MM.1S (cell line): ENCODE measurements around the gene ACAA2.

Source experiments
- DNase-seq: peaks from one replicate; pipeline ENCODE4 v3.0.0-alpha.2; 2015
- H2AFZ ChIP-seq: fragments of 300-600 bp; sonication (generic); 2 replicates; pipeline ENCODE4 v1.6.0; 2016; ENCODE audit warnings: antibody characterized with exemption, low read length
- H3F3A ChIP-seq: fragments of 300-600 bp; sonication (generic); 2 replicates; pipeline ENCODE4 v1.6.1; 2016; ENCODE audit warnings: mild to moderate bottlenecking, antibody characterized with exemption, low read length, moderate library complexity, mixed read lengths; ENCODE audit not compliant: insufficient read depth
- H3K27ac ChIP-seq: fragments of 300-600 bp; sonication (generic); 2 replicates; pipeline ENCODE4 v1.5.1; 2016; ENCODE audit warnings: mild to moderate bottlenecking, low read length
- H3K27me3 ChIP-seq: fragments of 300-600 bp; sonication (generic); replicated peaks from 2 replicates; pipeline ENCODE4 v1.6.0; 2016; ENCODE audit warnings: low read length; ENCODE audit not compliant: insufficient read depth
- H3K36me3 ChIP-seq: fragments of 300-600 bp; sonication (generic); replicated peaks from 2 replicates; pipeline ENCODE4 v1.6.1; 2016; ENCODE audit warnings: mild to moderate bottlenecking, low read length, mixed read lengths; ENCODE audit not compliant: insufficient read depth
- H3K4me1 ChIP-seq: fragments of 300-600 bp; sonication (generic); 2 replicates; pipeline ENCODE4 v1.6.1; 2016; ENCODE audit warnings: low read length, mixed read lengths
- H3K4me2 ChIP-seq: fragments of 300-600 bp; sonication (generic); 2 replicates; pipeline ENCODE4 v1.6.0; 2016; ENCODE audit warnings: low read depth, low read length
- H3K4me3 ChIP-seq: fragments of 300-600 bp; sonication (generic); 2 replicates; pipeline ENCODE4 v1.5.1; 2016; ENCODE audit warnings: low read length, mixed read lengths
- H3K79me2 ChIP-seq: fragments of 300-600 bp; sonication (generic); 2 replicates; pipeline ENCODE4 v1.6.1; 2016; ENCODE audit warnings: mixed run types, low read length, mixed read lengths
- H3K9ac ChIP-seq: fragments of 300-600 bp; sonication (generic); 2 replicates; pipeline ENCODE4 v1.6.1; 2016; ENCODE audit warnings: low read length, mixed read lengths
- H3K9me2 ChIP-seq: fragments of 300-600 bp; sonication (generic); replicated peaks from 2 replicates; pipeline ENCODE4 v1.6.1; 2016; ENCODE audit warnings: mild to moderate bottlenecking, low read length, mixed read lengths; ENCODE audit not compliant: insufficient read depth
- H3K9me3 ChIP-seq: fragments of 300-600 bp; sonication (generic); replicated peaks from 2 replicates; pipeline ENCODE4 v1.6.1; 2016; ENCODE audit warnings: mild to moderate bottlenecking, low read length, mixed read lengths; ENCODE audit not compliant: insufficient read depth
- H4K20me1 ChIP-seq: fragments of 300-600 bp; sonication (generic); 2 replicates; pipeline ENCODE4 v1.6.1; 2016; ENCODE audit warnings: mild to moderate bottlenecking, low read length, moderate library complexity, mixed read lengths; ENCODE audit not compliant: insufficient read depth
- EZH2 ChIP-seq: fragments of 300-600 bp; sonication (generic); optimal IDR thresholded peaks from 2 replicates; pipeline ENCODE3; 2017; ENCODE audit warnings: low read depth, mild to moderate bottlenecking, antibody characterized with exemption, low read length, mixed read lengths
- EZH2phosphoT487 ChIP-seq: fragments of 300-600 bp; sonication (generic); IDR thresholded peaks from 2 replicates; pipeline ENCODE4 v1.6.1; 2018; ENCODE audit warnings: antibody characterized with exemption, low read length
- TF ChIP-seq, protein P1 (sequence below): fragments of 300-600 bp; sonication (generic); IDR thresholded peaks from 2 replicates; pipeline ENCODE4 v1.5.1; 2016; ENCODE audit warnings: antibody characterized with exemption, low read length, mixed read lengths

ACAA2 gene

GRCh38 chr18:49849331-49850217 is 36.2 kb upstream of the ACAA2 start:
- Histone ChIP-seq H3K9ac (no peak overlapping the region), H3K27ac (no peak overlapping the region), H3K36me3 (no peaks in the 10 kb centered on the region), H3K79me2 (no peaks in the 10 kb centered on the region), H4K20me1 (no peaks in the 10 kb centered on the region), H3F3A (no peaks in the 10 kb centered on the region), H3K4me3 (no peak overlapping the region), H3K9me3 (no peaks in the 10 kb centered on the region), H3K9me2 (no peaks in the 10 kb centered on the region), H2AFZ (no peak overlapping the region), H3K4me2 (no peak overlapping the region), H3K27me3 (no peaks in the 10 kb centered on the region), H3K4me1 (peaks cover 10% of the 10 kb centered on the region)
- DNase-seq = no peak
- no peak for TF ChIP-seq EZH2
- no peak for TF ChIP-seq EZH2phosphoT487
- TF ChIP-seq, protein P1, sequence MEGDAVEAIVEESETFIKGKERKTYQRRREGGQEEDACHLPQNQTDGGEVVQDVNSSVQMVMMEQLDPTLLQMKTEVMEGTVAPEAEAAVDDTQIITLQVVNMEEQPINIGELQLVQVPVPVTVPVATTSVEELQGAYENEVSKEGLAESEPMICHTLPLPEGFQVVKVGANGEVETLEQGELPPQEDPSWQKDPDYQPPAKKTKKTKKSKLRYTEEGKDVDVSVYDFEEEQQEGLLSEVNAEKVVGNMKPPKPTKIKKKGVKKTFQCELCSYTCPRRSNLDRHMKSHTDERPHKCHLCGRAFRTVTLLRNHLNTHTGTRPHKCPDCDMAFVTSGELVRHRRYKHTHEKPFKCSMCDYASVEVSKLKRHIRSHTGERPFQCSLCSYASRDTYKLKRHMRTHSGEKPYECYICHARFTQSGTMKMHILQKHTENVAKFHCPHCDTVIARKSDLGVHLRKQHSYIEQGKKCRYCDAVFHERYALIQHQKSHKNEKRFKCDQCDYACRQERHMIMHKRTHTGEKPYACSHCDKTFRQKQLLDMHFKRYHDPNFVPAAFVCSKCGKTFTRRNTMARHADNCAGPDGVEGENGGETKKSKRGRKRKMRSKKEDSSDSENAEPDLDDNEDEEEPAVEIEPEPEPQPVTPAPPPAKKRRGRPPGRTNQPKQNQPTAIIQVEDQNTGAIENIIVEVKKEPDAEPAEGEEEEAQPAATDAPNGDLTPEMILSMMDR = no peak

- no peaks in the 10 kb centered on the region for H3F3A ChIP-seq
- no peak overlapping the region for H3K4me2 ChIP-seq
- no peaks in the 10 kb centered on the region for H3K27me3 ChIP-seq
- H2AFZ ChIP-seq = no peak overlapping the region
- H3K4me1 ChIP-seq = peaks cover 24% of the 10 kb centered on the region
- no peaks in the 10 kb centered on the region for H4K20me1 ChIP-seq
- no peaks in the 10 kb centered on the region for H3K9me2 ChIP-seq
- TF ChIP-seq EZH2phosphoT487 = no peak
- TF ChIP-seq EZH2 = no peak
- TF ChIP-seq, protein P1 = no peak
- DNase-seq = no peak
- H3K9ac ChIP-seq = no peak overlapping the region
- H3K79me2 ChIP-seq = no peaks in the 10 kb centered on the region
- no peak overlapping the region for H3K4me3 ChIP-seq
- H3K27ac ChIP-seq = no peak overlapping the region
- H3K36me3 ChIP-seq = no peaks in the 10 kb centered on the region
- H3K9me3 ChIP-seq = no peaks in the 10 kb centered on the region
Measured at GRCh38 chr18:49848115-49848514, 34.8 kb upstream of the ACAA2 start.

- no peak overlapping the region for H3K4me3 ChIP-seq
- no peaks in the 10 kb centered on the region for H3K9me3 ChIP-seq
- H4K20me1 ChIP-seq = no peaks in the 10 kb centered on the region
- no peak overlapping the region for H3K4me2 ChIP-seq
- no peaks in the 10 kb centered on the region for H3K79me2 ChIP-seq
- no peaks in the 10 kb centered on the region for H3K27me3 ChIP-seq
- H3K4me1 ChIP-seq = peaks cover 26% of the 10 kb centered on the region
- H3F3A ChIP-seq = no peaks in the 10 kb centered on the region
- TF ChIP-seq EZH2 = no peak
- no peak for TF ChIP-seq EZH2phosphoT487
- TF ChIP-seq, protein P1 = no peak
- no peak overlapping the region for H3K27ac ChIP-seq
- no peak overlapping the region for H3K9ac ChIP-seq
- DNase-seq = no peak
- no peaks in the 10 kb centered on the region for H3K9me2 ChIP-seq
- H2AFZ ChIP-seq = no peak overlapping the region
- H3K36me3 ChIP-seq = no peaks in the 10 kb centered on the region
Measured at GRCh38 chr18:49847524-49847923, 34.2 kb upstream of the ACAA2 start.
